ENCODE data around the gene KRTAP10-9.

Gene KRTAP10-9

DNA sequence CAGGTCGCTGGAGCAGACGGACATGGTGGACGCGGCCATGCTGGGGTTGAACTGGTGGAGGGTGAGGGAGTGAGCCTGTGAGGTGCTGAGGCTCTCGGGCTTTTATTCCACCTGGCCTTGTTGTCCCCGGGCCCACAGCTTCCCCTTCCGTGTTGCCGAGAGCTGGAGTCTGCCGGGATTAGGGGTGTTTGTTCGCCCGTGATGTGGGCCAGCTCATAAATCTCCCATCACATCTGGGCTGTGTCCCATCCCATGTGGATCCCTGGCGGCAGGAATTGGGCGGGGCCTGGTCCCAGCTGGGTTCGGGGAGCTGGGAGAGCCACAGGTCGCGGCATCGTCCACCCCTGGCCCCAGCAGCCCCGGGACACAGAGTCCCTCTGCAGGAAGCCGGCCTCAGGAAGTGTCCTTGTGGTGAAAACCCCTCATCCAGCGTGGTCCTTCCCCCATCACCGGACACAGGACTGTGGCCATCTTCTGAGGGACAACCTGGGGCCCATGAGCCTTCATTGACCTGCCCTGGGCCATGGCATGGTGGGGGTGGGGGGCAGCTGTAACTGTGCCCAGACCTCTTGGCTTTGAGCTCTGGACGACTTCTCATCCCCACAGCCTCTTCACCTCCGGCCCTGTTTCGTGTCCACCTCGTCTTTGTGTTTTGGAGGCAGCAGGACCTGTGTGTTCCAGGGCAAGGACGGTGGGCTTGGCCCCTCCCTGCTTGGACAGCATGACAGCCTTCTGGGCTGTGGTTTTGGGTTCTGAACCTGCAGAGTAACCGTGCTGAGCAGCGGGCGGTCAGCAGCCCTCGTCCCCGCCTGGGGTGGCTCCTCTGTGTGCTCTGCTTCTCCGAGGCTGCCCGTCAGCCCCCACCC, 34.2 kb upstream of the KRTAP10-9 start, which contains the start of gene KRTAP10-6:
Gene KRTAP10-6, minus strand, starts transcription at position 60 of the 866 bp plus-strand sequence. Its CDS starts 21 bp downstream, at position 39.
- TF ChIP-seq, protein P1, sequence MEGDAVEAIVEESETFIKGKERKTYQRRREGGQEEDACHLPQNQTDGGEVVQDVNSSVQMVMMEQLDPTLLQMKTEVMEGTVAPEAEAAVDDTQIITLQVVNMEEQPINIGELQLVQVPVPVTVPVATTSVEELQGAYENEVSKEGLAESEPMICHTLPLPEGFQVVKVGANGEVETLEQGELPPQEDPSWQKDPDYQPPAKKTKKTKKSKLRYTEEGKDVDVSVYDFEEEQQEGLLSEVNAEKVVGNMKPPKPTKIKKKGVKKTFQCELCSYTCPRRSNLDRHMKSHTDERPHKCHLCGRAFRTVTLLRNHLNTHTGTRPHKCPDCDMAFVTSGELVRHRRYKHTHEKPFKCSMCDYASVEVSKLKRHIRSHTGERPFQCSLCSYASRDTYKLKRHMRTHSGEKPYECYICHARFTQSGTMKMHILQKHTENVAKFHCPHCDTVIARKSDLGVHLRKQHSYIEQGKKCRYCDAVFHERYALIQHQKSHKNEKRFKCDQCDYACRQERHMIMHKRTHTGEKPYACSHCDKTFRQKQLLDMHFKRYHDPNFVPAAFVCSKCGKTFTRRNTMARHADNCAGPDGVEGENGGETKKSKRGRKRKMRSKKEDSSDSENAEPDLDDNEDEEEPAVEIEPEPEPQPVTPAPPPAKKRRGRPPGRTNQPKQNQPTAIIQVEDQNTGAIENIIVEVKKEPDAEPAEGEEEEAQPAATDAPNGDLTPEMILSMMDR (IDR thresholded peaks at IDR 0.05; ENCODE audit: control extremely low read depth, extremely low read depth, low read depth, missing control alignments), result no peak
- DNase-seq (ENCODE audit: extremely low spot score), result no peak
- ChIA-PET POLR2A (no interaction called here), CTCF (no interaction called here)

DNA sequence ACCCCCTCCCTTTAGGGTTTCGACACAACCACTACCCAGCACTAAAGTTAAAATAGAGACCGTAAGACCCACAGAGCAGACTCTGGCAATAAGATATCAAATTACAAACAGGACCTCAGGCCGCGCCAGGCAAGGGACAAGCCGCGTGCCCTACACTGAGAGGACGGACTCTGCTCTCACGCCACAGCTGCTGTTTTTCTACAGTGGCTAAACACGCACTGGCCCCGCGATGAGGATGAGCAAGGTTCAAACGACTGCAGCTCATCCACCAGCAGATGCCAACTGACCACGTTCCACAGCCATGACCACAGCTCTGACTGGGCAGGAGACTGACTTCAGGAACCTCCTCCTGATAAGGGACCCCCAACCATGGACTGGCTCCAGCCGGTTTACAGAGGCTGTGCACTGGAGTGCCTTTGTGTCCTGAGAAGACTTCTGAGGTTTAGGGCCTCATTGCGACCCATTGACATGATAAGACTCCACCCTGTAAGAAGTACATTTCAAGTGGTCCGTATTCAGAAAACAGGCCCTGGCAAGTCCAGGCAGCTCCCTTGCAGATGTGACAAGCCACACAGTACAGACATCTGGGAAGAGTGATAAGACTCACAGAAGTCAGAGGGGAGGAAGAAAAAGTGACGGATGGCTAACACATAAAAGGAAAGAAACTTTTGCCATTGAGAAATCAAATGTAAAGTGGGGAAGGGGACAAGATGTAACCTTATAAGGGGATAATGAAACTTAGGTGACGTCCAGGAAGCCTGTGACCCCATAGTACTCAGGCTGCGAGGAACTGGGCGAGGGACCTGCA, 33.1 kb upstream of the KRTAP10-9 start:
- CTCF ChIA-PET, result no interaction called here
- TF ChIP-seq, protein P1 (IDR thresholded peaks at IDR 0.05; ENCODE audit: control extremely low read depth, extremely low read depth, low read depth, missing control alignments), result no peak
- no peak for DNase-seq (ENCODE audit: extremely low spot score)
- POLR2A ChIA-PET, result no interaction called here

DNA sequence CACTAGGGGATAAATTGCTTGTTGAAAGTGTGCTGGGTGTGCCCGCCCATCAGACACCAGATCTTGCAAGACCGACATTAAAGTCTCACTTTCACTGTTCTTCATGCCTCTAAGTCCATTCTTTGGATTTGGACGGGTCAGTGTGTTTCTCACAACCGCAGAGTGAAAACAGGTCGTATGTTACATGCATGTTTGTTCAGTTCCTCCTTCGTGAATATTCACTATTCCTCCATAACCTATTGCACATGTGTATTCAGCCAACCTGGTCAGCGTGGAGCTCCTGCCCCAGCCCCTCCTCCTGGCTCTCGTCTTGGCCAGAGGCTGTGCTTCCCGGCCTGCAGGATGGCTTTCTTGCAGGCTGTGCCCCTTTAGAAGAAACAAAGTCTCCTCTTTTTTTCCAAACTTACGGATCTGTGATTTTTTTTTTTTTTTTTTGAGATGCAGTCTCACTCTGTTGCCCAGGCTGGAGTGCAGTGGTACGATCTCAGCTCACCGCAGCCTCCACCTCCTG, 32.4 kb upstream of the KRTAP10-9 start:
- ChIA-PET CTCF (no interaction called here), POLR2A (no interaction called here)
- TF ChIP-seq, protein P1 (IDR thresholded peaks at IDR 0.05; ENCODE audit: control extremely low read depth, extremely low read depth, low read depth, missing control alignments), result no peak

DNA sequence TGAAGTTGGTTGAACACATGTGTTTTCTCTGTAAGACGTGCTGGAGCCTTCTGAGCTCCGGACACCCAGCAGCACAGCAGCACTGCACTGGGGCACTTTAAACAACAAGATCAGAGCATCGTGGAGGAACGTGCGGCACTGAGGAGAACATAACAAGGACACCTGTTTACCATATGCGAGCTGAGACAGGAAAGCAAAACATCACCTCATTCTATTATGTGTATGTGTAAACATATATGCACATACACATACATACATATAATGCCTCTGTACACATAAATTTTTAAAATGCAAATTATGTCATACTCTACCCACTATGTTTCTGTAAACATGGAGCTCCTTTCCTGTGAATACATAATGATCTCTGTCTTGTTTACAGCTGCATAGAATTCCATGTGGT, 31.4 kb upstream of the KRTAP10-9 start:
- ChIA-PET POLR2A (no interaction called here), CTCF (interaction anchor here (0.7 kb wide), 1 partner anchor 12 kb away, joined by 3 read pairs; no protein-coding TSS in a partner anchor)
- TF ChIP-seq, protein P1 (IDR thresholded peaks at IDR 0.05; ENCODE audit: control extremely low read depth, extremely low read depth, low read depth, missing control alignments), result no peak
- DNase-seq (ENCODE audit: extremely low spot score), result no peak

More for the DNA sequence above, 32.4 kb upstream of the KRTAP10-9 start:
- DNase-seq (ENCODE audit: extremely low spot score), result no peak

DNA sequence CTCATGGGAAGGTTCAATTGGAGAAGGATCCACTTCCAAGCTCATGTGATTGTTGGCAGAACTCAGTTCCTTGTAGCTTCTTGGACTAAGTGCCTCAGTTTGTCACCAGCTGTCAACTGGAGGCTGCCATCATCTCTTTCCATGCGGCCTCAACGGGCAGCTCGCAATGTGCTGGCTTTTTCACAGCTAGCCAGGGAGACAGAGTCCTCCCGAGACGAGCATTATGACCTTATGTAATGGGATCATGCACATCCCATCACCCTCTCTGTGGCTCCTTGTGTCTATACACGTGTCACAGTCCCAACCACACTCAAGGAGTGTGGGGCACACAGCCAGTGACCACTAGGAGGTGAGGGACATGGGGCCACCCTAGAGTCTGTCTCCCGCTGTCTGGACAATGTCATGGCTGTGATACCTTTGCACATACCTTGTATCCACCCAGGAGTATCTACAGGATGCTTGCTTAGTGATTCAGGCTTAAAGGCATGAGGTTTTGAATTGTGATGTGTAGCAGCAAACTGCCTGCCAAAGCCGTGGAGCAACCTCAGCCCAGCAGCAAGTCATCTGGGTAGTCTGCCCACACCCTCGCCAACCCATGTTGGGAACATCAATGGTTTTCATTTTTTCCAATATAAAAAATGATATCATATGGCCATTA, 30.7 kb upstream of the KRTAP10-9 start:
- ChIA-PET CTCF (interaction anchor here (0.7 kb wide), 1 partner anchor 12 kb away, joined by 3 read pairs; no protein-coding TSS in a partner anchor), POLR2A (no interaction called here)
- DNase-seq (ENCODE audit: extremely low spot score), result no peak
- TF ChIP-seq, protein P1 (IDR thresholded peaks at IDR 0.05; ENCODE audit: control extremely low read depth, extremely low read depth, low read depth, missing control alignments), result no peak

DNA sequence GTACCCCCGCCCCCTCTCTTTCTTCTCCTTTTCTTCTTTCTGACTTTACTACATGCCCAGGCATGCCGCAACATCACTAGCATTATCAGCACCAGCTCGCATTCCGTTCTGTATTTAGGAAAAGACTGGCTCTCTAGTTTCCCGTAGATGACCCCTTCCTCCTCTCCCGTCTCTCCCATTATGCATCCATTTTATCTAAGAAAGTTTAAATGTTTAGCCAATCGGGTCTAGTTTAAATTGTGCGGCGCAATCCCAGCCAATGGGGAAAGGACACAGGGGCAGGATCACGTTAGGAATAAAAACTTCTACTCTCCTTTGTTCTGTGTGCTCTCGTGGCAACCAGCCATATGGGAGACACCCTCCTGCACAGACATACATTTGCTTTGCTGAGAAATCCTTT, 28.8 kb upstream of the KRTAP10-9 start:
- TF ChIP-seq, protein P1 (IDR thresholded peaks at IDR 0.05; ENCODE audit: control extremely low read depth, extremely low read depth, low read depth, missing control alignments), result no peak
- no peak for DNase-seq (ENCODE audit: extremely low spot score)
- POLR2A ChIA-PET, result no interaction called here
- CTCF ChIA-PET, result no interaction called here

All from GM10248 (cell line).